ENCODE results near the gene CLDND1.

Gene CLDND1

GRCh38 chr3:98545940-98546339, 23.2 kb upstream of the CLDND1 start:
- Mint-ChIP-seq H3K27ac (no peak overlapping the region), H3K9me3 (no peaks in the 10 kb centered on the region), H3K27me3 (ENCODE audit: low read depth, poor library complexity) (peaks cover 4% of the 10 kb centered on the region), H3K4me1 (no peaks in the 10 kb centered on the region), H3K4me3 (no peak overlapping the region), H3K36me3 (ENCODE audit: low read depth) (no peaks in the 10 kb centered on the region)
- no peak for DNase-seq
- TF ChIP-seq CTCF (IDR thresholded peaks at IDR 0.05) = no peak

GRCh38 chr3:98542623-98543022, 19.9 kb upstream of the CLDND1 start:
- H3K9me3 Mint-ChIP-seq = no peaks in the 10 kb centered on the region
- H3K27ac Mint-ChIP-seq = no peak overlapping the region
- no peaks in the 10 kb centered on the region for H3K36me3 Mint-ChIP-seq (ENCODE audit: low read depth)
- no peak overlapping the region for H3K4me3 Mint-ChIP-seq
- H3K4me1 Mint-ChIP-seq = no peaks in the 10 kb centered on the region
- H3K27me3 Mint-ChIP-seq (ENCODE audit: low read depth, poor library complexity) = no peaks in the 10 kb centered on the region
- no peak for TF ChIP-seq CTCF (IDR thresholded peaks at IDR 0.05)
- DNase-seq = no peak

GRCh38 chr3:98541695-98542094, 19.0 kb upstream of the CLDND1 start:
- no peak overlapping the region for H3K27ac Mint-ChIP-seq
- no peaks in the 10 kb centered on the region for H3K36me3 Mint-ChIP-seq (ENCODE audit: low read depth)
- H3K27me3 Mint-ChIP-seq (ENCODE audit: low read depth, poor library complexity) = no peaks in the 10 kb centered on the region
- DNase-seq = no peak
- H3K4me1 Mint-ChIP-seq = no peaks in the 10 kb centered on the region
- H3K9me3 Mint-ChIP-seq = no peaks in the 10 kb centered on the region
- H3K4me3 Mint-ChIP-seq = no peak overlapping the region
- TF ChIP-seq CTCF (IDR thresholded peaks at IDR 0.05) = no peak

- no peaks in the 10 kb centered on the region for H3K27me3 Mint-ChIP-seq (ENCODE audit: low read depth, poor library complexity)
- no peak overlapping the region for H3K27ac Mint-ChIP-seq
- no peak for DNase-seq
- TF ChIP-seq CTCF (IDR thresholded peaks at IDR 0.05) = no peak
- no peaks in the 10 kb centered on the region for H3K4me1 Mint-ChIP-seq
- H3K4me3 Mint-ChIP-seq = no peak overlapping the region
- H3K9me3 Mint-ChIP-seq = no peaks in the 10 kb centered on the region
- no peaks in the 10 kb centered on the region for H3K36me3 Mint-ChIP-seq (ENCODE audit: low read depth)
Observed at GRCh38 chr3:98540346-98540745, 17.6 kb upstream of the CLDND1 start.

- Mint-ChIP-seq H3K9me3 (no peaks in the 10 kb centered on the region), H3K4me1 (no peaks in the 10 kb centered on the region)
- no peak for TF ChIP-seq CTCF (IDR thresholded peaks at IDR 0.05)
Observed at GRCh38 chr3:98536456-98537017, 13.8 kb upstream of the CLDND1 start.

GRCh38 chr3:98534734-98535133, 12.0 kb upstream of the CLDND1 start:
- Mint-ChIP-seq H3K4me1 (peaks cover 4% of the 10 kb centered on the region), H3K36me3 (ENCODE audit: low read depth) (no peaks in the 10 kb centered on the region), H3K4me3 (no peak overlapping the region), H3K27me3 (ENCODE audit: low read depth, poor library complexity) (no peaks in the 10 kb centered on the region), H3K27ac (no peak overlapping the region), H3K9me3 (no peaks in the 10 kb centered on the region)
- TF ChIP-seq CTCF (IDR thresholded peaks at IDR 0.05) = no peak
- DNase-seq = no peak

More at GRCh38 chr3:98536456-98537017, 13.8 kb upstream of the CLDND1 start:
- Mint-ChIP-seq H3K36me3 (ENCODE audit: low read depth) (no peaks in the 10 kb centered on the region), H3K27me3 (ENCODE audit: low read depth, poor library complexity) (no peaks in the 10 kb centered on the region), H3K27ac (no peak overlapping the region), H3K4me3 (no peak overlapping the region)
- DNase-seq = no peak
